Cardiac muscle cell (in vitro differentiated cells and primary cell): Measurements from ENCODE around the gene DARS2. TPM values are rescaled to one million over a fixed set of nuclear protein-coding genes. Genes with fewer than 3 reads are reported as not detected.

Source experiments
- DNase-seq, 2 donors: peaks; one replicate each; pipeline versions ENCODE4 v3.0.0 to v3.0.0-alpha.2; 2010 to 2017; ENCODE audit warnings: low read depth in 1 of 2, low spot score in 1 of 2
- H3K27ac ChIP-seq: fragments of 200-600 bp; sonication (generic); 2 replicates; pipeline ENCODE4 v1.5.1; 2016
- H3K27me3 ChIP-seq: fragments of 200-600 bp; sonication (generic); 2 replicates; pipeline ENCODE4 v1.6.0; 2016; ENCODE audit warnings: control low read depth
- H3K36me3 ChIP-seq: fragments of 200-600 bp; sonication (generic); 2 replicates; pipeline ENCODE4 v1.5.1; 2016; ENCODE audit warnings: control low read depth
- H3K4me1 ChIP-seq: fragments of 200-600 bp; sonication (generic); 2 replicates; pipeline ENCODE4 v1.8.1; 2017; ENCODE audit warnings: low read depth, mild to moderate bottlenecking, mixed run types
- H3K4me3 ChIP-seq: fragments of 200-600 bp; sonication (generic); 2 replicates; pipeline ENCODE4 v1.5.1; 2016; ENCODE audit warnings: mild to moderate bottlenecking
- H3K9me3 ChIP-seq: fragments of 200-600 bp; sonication (generic); 2 replicates; pipeline ENCODE4 v1.5.1; 2017; ENCODE audit warnings: low read depth, mild to moderate bottlenecking, control low read depth
- CTCF ChIP-seq: IDR thresholded peaks from 2 replicates; pipeline ENCODE4 v1.5.1; 2012; ENCODE audit warnings: low read depth, mild to moderate bottlenecking, low read length
- polyA plus RNA-seq: library from polyadenylated mRNA; unstranded; fragments of >200 nt; fragmentation: Nextera tagmentation; extraction: Ambion mirVana; gene quantifications from 2 replicates; pipeline ENCODE4 v1.2.1, GENCODE V29; 2016
- total RNA-seq: library from RNA; depleted of rRNA; stranded (reverse); fragments of >200 nt; gene quantifications from 2 replicates; pipeline ENCODE4 v1.2.3, GENCODE V29; 2016

Gene DARS2
- total and polyA plus RNA-seq, 2 experiments from 2014 or later, result 14.6 to 15.6 TPM

- no peaks in the 10 kb centered on the region for H3K9me3 ChIP-seq
- DNase-seq, result no peak
- no peak overlapping the region for H3K27ac ChIP-seq
- no peaks in the 10 kb centered on the region for H3K27me3 ChIP-seq
- no peaks in the 10 kb centered on the region for H3K4me1 ChIP-seq
- no peak for TF ChIP-seq CTCF
- H3K4me3 ChIP-seq, result no peak overlapping the region
- H3K36me3 ChIP-seq, result peaks cover 5% of the 10 kb centered on the region
Observed at GRCh38 chr1:173887627-173888026, 63.2 kb downstream of the DARS2 start.

DNA sequence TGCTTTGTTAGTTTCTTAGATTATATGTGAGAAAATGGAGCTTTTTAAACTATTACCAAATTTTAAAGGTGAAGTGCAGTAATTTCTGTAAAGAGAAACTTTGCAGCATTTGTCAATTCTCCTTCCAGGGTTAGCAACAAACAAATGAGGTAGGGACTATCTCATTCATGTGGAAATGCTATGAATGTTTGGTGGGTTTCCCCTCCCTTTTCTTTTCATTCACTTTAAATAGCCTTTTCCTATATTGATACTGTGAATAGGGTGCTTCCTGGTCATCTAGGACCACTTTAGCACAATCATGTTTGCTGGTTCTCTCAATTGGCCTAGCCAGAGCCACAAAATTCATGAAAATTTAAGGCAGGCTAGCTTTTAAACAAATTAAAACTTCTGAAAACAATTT lies 64.3 kb downstream of the DARS2 start:
- Histone ChIP-seq H3K36me3 (peaks cover 5% of the 10 kb centered on the region), H3K9me3 (no peaks in the 10 kb centered on the region), H3K4me1 (no peaks in the 10 kb centered on the region), H3K27ac (no peak overlapping the region), H3K27me3 (no peaks in the 10 kb centered on the region), H3K4me3 (no peak overlapping the region)
- DNase-seq, result no peak
- TF ChIP-seq CTCF, result no peak

- no peak for DNase-seq
- Histone ChIP-seq H3K27ac (no peak overlapping the region), H3K9me3 (no peaks in the 10 kb centered on the region), H3K36me3 (peaks cover 5% of the 10 kb centered on the region), H3K4me1 (no peaks in the 10 kb centered on the region), H3K4me3 (no peak overlapping the region), H3K27me3 (no peaks in the 10 kb centered on the region)
- TF ChIP-seq CTCF, result no peak
Observed at GRCh38 chr1:173889885-173890284, 65.4 kb downstream of the DARS2 start.

DNA sequence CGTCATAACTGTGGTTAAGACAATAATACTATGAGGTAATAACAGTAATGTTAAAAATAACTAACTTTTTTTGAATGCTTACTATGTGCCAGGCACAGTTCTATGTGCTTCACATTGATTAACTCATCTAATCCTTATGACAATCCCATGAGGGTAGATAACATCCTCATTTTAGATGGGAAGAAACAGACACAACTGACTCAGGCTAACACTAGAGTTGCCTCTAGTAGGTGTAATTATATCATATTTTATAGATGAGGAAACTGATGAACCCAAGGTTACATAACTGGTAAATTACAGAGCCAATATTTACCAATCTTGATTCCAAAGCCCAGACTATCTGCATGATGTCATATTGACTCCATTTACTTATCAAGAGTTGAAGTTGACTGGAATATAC lies 69.1 kb downstream of the DARS2 start:
- DNase-seq, result no peak
- Histone ChIP-seq H3K4me3 (no peak overlapping the region), H3K36me3 (no peaks in the 10 kb centered on the region), H3K9me3 (no peaks in the 10 kb centered on the region), H3K27me3 (no peaks in the 10 kb centered on the region), H3K27ac (no peak overlapping the region), H3K4me1 (no peaks in the 10 kb centered on the region)
- no peak for TF ChIP-seq CTCF

GRCh38 chr1:173894189-173894588 lies 69.7 kb downstream of the DARS2 start:
- H3K36me3 ChIP-seq, result no peaks in the 10 kb centered on the region
- no peak for DNase-seq
- H3K9me3 ChIP-seq, result no peaks in the 10 kb centered on the region
- H3K4me3 ChIP-seq, result no peak overlapping the region
- no peaks in the 10 kb centered on the region for H3K27me3 ChIP-seq
- no peak overlapping the region for H3K27ac ChIP-seq
- TF ChIP-seq CTCF, result no peak
- H3K4me1 ChIP-seq, result no peaks in the 10 kb centered on the region

DNA sequence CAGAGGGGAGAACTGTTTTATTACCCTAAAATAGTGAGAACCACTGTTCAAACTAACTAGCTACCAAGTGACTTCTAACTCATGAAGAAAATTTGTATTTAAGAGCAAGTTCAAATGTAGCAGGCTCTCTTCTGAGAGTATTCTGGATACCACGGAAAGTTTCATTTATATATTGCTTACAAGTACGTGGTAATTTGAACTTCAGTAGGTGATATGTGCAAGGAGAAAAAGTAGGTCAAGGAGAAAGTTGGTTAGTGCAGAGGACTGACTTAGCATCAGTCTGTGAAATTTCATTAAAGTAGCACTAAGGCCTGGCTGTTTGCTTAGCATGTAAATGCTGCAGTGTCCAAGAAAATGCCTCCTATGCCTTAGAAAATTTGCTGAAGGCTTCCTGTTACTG lies 76.0 kb downstream of the DARS2 start:
- TF ChIP-seq CTCF, result no peak
- no peaks in the 10 kb centered on the region for H3K4me1 ChIP-seq
- H3K27ac ChIP-seq, result no peak overlapping the region
- no peaks in the 10 kb centered on the region for H3K9me3 ChIP-seq
- no peak overlapping the region for H3K4me3 ChIP-seq
- H3K36me3 ChIP-seq, result no peaks in the 10 kb centered on the region
- no peak for DNase-seq
- H3K27me3 ChIP-seq, result no peaks in the 10 kb centered on the region
